Measurements from ENCODE around the gene CDH18.

The CDH18 gene

GRCh38 chr5:19555876-19556275, 432.1 kb downstream of the CDH18 start:
- no peak for DNase-seq

GRCh38 chr5:19555436-19555835, 432.6 kb downstream of the CDH18 start:
- no peak for DNase-seq

- no peak for DNase-seq
These were observed 433.5 kb downstream of the CDH18 start for GRCh38 chr5:19554524-19554923.

- no peak for DNase-seq
These were observed 440.4 kb downstream of the CDH18 start for GRCh38 chr5:19547640-19548039.

GRCh38 chr5:19546521-19546920, 441.5 kb downstream of the CDH18 start:
- no peak for DNase-seq

- no peak for DNase-seq
These were observed 449.4 kb downstream of the CDH18 start for GRCh38 chr5:19538607-19539006.

- DNase-seq = no peak
These were observed 451.6 kb downstream of the CDH18 start for GRCh38 chr5:19536387-19536786.

- no peak for DNase-seq
These were observed 453.2 kb downstream of the CDH18 start for GRCh38 chr5:19534751-19535150.

GRCh38 chr5:19532936-19533335, 455.1 kb downstream of the CDH18 start:
- DNase-seq = no peak

- DNase-seq = no peak
These were observed 456.5 kb downstream of the CDH18 start for GRCh38 chr5:19531374-19531952.

- no peak for DNase-seq
These were observed 468.6 kb downstream of the CDH18 start for GRCh38 chr5:19519448-19519847.

- DNase-seq = no peak
These were observed 489.1 kb downstream of the CDH18 start for GRCh38 chr5:19498852-19499251.

GRCh38 chr5:19497229-19497815, 490.7 kb downstream of the CDH18 start:
- no peak for DNase-seq

GRCh38 chr5:19496056-19496455, 491.9 kb downstream of the CDH18 start:
- no peak for DNase-seq

- DNase-seq = no peak
These were observed 495.1 kb downstream of the CDH18 start for GRCh38 chr5:19492861-19493260.

GRCh38 chr5:19488786-19489185, 499.2 kb downstream of the CDH18 start:
- DNase-seq = no peak

- DNase-seq = no peak
These were observed 500.5 kb downstream of the CDH18 start for GRCh38 chr5:19487480-19487879.

GRCh38 chr5:19479562-19479961, 508.4 kb downstream of the CDH18 start:
- no peak for DNase-seq

GRCh38 chr5:19462019-19462418, 526.0 kb downstream of the CDH18 start:
- DNase-seq = no peak

- no peak for DNase-seq
These were observed 563.5 kb downstream of the CDH18 start for GRCh38 chr5:19424506-19424905.

Data from activated CD8-positive, alpha-beta memory T cell treated with anti-CD3 and anti-CD28 coated beads, Interleukin-2, amount 50 U/mL, for 48 hours (primary cell).